SJSA1 (cell line): Measurements from ENCODE around the gene DLX2. TPM values are rescaled to one million over a fixed set of nuclear protein-coding genes. Genes with fewer than 3 reads are reported as not detected.

Experiments
- DNase-seq, 2 experiments: peaks; one replicate each; pipeline ENCODE4 v3.0.0-alpha.2; 2015 to 2020; ENCODE audit warnings: low spot score in 2 of 2, low read depth in 1 of 2
- H3K27ac ChIP-seq: fragments of 250-450 bp; sonication (Bioruptor Pico); 2 replicates; pipeline ENCODE4 v1.5.1; 2020; ENCODE audit warnings: mild to moderate bottlenecking, moderate library complexity
- H3K27me3 ChIP-seq: fragments of 250-450 bp; sonication (Bioruptor Pico); replicated peaks from 2 replicates; pipeline ENCODE4 v1.5.1; 2020; ENCODE audit warnings: mild to moderate bottlenecking, moderate library complexity
- H3K36me3 ChIP-seq: fragments of 250-450 bp; sonication (Bioruptor Pico); 2 replicates; pipeline ENCODE4 v1.5.1; 2020; ENCODE audit warnings: mild to moderate bottlenecking
- H3K4me1 ChIP-seq: fragments of 250-450 bp; sonication (Bioruptor Pico); replicated peaks from 2 replicates; pipeline ENCODE4 v1.6.1; 2021; ENCODE audit warnings: mild to moderate bottlenecking
- H3K4me3 ChIP-seq: fragments of 250-450 bp; sonication (Bioruptor Pico); 2 replicates; pipeline ENCODE4 v1.5.1; 2020; ENCODE audit warnings: mild to moderate bottlenecking
- H3K9me3 ChIP-seq: fragments of 250-450 bp; sonication (Bioruptor Pico); replicated peaks from 2 replicates; pipeline ENCODE4 v1.5.1; 2020; ENCODE audit warnings: mild to moderate bottlenecking
- total RNA-seq: library from RNA; depleted of rRNA; stranded (reverse); fragments of >200 nt; shearing (Covaris generic); gene quantifications from 2 replicates; pipeline ENCODE4 v1.2.3, GENCODE V29; 2014

DLX2 gene
- total RNA-seq, 1 experiment from 2014 or later: 0.92 TPM

DNA sequence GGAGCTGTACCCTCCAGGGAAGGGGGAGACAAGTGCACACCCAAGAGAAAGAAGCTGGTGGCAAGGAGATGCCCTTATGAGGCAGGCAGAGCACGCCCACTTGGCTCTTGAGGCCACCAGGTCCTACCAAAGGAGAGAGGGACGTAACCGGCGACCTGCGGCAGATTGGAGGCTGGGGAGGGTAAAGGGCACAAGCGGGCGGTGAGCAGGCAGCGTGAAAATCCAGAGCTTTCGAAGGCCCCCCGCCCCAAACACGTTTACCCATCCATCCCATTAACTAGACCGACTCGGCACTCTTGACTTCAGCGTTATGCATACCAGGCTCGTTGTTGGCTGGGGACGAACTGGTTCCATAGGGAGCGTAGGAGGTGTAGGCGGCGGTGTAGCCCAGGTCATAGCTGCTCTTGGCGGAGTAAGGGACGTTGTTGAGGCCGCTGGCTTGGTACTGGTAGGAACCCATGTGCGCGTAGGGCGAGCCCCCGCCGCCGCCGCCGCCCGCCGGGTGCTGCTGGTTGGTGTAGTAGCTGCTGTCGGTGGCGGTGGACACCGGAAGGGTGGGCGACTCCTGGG lies 794 bp downstream of the DLX2 start:
- Histone ChIP-seq H3K9me3 (no peaks in the 10 kb centered on the region), H3K27me3 (no peaks in the 10 kb centered on the region), H3K4me1 (peaks cover 58% of the 10 kb centered on the region), H3K27ac (no peak overlapping the region), H3K36me3 (no peaks in the 10 kb centered on the region), H3K4me3 (peak overlapping the region; percentile 50)
- DNase-seq: no peak

DNA sequence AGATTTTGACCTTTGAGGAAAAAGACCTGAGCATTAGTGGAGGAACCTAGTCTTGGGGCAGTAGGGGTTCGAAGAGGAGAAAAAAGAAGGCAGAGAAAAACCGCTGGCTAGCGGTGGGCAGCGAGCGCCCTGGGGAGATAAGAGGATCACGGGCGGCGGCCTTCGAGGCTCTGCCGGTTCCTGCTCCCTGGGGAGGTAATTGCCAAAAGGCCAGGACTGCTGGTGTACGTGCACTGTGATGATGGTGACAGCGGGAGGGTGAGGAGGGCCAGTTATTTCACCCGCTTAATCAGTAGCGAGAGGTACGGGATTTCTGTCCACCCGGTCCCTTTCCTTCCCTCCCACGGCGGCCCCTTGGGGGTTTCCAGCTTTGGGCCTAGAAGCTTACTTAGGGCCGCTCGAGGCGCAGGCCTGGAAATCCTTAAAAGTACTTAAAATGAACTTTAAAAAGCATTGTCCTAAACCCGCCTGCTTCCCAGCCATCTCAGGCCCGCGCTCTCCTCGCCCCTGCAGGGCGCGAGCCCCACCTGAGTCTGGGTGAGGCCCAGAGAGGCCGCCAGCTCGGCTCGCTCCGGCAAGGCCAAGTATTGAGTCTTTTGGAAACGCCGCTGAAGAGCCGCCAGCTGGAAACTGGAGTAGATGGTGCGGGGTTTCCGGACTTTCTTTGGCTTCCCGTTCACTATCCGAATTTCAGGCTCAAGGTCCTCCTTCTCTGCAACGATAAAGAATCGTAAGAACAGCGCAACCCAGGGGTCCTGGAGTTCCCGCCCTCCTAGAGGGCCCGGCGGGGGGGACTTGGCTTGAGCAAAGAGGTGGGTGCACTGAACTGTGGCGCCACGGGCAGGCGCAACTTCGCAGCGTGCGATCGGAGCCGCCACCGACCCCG lies 1.5 kb downstream of the DLX2 start:
- DNase-seq: no peak
- no peak overlapping the region for H3K27ac ChIP-seq
- H3K4me1 ChIP-seq: peaks cover 58% of the 10 kb centered on the region
- peak overlapping the region; percentile 50 for H3K4me3 ChIP-seq
- no peaks in the 10 kb centered on the region for H3K27me3 ChIP-seq
- H3K9me3 ChIP-seq: no peaks in the 10 kb centered on the region
- no peaks in the 10 kb centered on the region for H3K36me3 ChIP-seq

DNA sequence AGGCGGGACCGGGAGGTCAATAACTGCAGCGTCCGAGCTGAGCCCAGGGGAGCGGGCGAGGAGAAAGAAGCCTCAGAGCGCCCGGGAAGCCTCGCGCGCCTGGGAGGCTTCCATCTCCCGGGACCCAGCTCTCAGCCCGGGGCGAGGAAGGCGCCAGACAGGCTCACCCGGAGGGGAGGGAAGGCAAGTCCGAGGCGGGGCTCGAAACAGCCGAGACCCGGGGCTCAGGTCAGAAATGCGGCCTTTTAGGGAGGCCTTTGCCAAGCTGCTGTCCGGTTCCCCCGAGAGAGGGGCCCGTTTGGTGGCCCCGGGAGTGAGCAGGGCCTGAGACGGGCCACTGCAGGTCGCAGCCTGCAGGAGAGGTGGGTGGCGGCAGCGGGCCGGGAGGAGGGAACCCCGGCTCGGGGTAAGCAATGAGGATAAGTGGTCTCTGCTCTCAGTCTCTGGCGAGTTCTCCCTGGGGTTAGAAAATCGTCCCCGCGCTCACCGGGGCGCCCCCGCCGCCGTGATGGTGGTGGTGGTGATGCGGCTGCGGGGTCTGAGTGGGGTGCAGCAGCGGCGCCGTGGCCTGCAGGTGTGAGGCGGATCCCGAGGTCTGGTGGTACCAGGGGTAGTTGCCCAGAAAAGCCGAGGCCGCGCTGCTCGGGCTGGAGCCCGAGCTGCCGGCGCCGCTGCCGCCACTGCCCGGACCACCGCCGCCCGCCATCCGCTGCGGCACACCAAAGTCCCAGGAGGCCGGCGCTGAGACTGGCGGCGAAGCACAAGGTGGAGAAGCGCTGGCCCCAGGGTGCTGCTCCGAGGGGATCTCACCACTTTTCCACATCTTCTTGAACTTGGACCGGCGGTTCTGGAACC lies 2.4 kb downstream of the DLX2 start:
- Histone ChIP-seq H3K27ac (no peak overlapping the region), H3K4me3 (no peak overlapping the region), H3K27me3 (no peaks in the 10 kb centered on the region), H3K9me3 (no peaks in the 10 kb centered on the region), H3K36me3 (no peaks in the 10 kb centered on the region), H3K4me1 (peaks cover 63% of the 10 kb centered on the region)
- no peak for DNase-seq

DNA sequence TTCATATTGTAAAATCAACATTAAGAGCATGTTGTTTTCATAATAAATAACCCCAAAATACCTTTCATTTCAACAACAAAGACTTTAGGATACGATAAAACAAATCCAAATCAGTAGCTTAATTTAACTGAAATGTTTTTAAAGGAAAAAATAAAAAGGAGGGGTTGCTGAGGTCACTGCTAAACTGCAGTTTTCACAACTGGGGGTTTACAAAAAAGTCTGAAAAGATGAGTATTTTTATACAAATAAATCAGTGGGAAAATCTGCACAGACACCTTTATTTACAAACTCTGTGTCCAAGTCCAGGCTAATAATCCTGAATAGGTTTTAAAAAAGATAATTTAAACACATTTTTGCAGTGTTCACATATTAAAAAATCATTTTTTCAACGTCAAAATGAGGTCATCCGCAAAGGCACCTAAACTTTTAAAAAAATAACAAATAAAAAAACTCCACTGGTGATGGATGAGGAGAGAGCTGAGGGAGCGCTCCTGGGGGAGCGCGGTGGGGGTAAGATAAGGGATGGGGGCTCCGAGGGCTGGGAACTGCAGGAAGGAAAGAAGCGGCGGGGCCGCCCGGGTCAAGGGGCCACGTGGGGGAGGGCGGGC lies 3.1 kb downstream of the DLX2 start:
- H3K4me1 ChIP-seq: peaks cover 66% of the 10 kb centered on the region
- DNase-seq: no peak
- H3K27ac ChIP-seq: peak overlapping the region; percentile 95
- peak overlapping the region; percentile 40 for H3K4me3 ChIP-seq
- no peaks in the 10 kb centered on the region for H3K9me3 ChIP-seq
- H3K36me3 ChIP-seq: no peaks in the 10 kb centered on the region; the same call in 1 of the 2 replicates
- H3K27me3 ChIP-seq: no peaks in the 10 kb centered on the region

DNA sequence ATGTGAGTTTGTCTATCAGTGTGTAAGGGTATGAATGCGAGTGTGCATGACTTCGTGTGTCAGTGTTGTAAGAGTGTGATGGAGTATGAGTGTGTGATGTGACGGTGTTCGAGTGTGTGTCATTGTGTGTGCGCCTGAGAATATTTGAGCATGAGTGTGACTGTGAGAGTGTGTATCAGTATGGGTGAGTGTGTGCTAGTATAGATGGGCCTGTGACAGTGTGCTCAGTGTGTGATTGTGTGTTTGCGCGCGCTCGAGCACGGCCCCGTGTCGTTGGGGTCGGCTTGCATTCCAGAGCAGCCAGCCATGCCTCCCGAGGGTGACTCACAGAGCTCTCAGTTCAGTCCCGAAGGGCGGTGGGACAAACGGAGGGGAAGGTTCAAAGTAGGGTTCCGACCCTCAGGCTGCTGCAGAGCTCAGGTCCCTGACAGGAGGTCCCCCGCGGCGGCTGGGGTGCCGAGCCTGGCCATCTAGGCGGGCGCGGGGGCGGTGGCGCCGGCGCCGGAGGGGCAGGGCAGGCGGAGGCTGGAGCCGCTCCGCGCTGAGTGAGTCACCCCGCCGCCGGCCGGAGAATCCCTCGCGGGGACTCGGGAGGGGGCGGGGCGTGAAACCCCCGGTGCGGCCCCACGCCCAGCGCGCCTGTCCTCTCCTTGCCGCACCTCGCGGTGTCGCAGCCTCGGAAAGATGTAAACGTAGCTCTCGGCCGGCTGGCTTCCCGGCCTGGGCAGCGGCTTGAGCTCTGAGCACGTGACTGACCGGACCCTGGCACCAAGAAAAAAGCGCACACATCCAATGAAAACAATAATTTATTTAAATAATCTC lies 3.8 kb downstream of the DLX2 start:
- peak; percentile 94 to 97 for DNase-seq
- no peaks in the 10 kb centered on the region for H3K27me3 ChIP-seq
- peak overlapping the region; percentile 95 for H3K27ac ChIP-seq
- H3K4me1 ChIP-seq: peaks cover 68% of the 10 kb centered on the region
- peak overlapping the region; percentile 40 for H3K4me3 ChIP-seq
- H3K9me3 ChIP-seq: no peaks in the 10 kb centered on the region
- H3K36me3 ChIP-seq: no peaks in the 10 kb centered on the region; the same call in 1 of the 2 replicates

DNA sequence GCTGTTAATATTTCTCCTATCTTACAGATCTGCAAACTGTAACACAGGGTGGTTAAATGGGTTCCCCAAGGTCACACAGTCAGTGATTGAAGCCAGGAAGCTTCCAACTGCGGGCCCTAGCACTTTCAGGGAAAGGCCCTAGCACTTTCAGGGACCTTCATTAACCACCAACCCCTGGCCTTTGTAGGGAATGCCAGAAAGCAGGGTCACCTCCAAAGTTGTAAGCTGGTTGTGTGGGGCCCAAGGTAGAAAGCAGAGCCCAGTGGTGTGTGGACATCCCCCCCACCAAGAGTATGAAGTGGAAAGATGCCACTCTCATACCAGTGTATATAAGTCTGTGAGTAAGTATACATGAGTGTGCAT lies 4.4 kb downstream of the DLX2 start:
- H3K27me3 ChIP-seq: no peaks in the 10 kb centered on the region
- peak overlapping the region; percentile 95 for H3K27ac ChIP-seq
- no peaks in the 10 kb centered on the region; the same call in 1 of the 2 replicates for H3K36me3 ChIP-seq
- no peaks in the 10 kb centered on the region for H3K9me3 ChIP-seq
- peak overlapping the region; percentile 40; the same call in 1 of the 2 replicates for H3K4me3 ChIP-seq
- DNase-seq: no peak
- peaks cover 62% of the 10 kb centered on the region for H3K4me1 ChIP-seq

DNA sequence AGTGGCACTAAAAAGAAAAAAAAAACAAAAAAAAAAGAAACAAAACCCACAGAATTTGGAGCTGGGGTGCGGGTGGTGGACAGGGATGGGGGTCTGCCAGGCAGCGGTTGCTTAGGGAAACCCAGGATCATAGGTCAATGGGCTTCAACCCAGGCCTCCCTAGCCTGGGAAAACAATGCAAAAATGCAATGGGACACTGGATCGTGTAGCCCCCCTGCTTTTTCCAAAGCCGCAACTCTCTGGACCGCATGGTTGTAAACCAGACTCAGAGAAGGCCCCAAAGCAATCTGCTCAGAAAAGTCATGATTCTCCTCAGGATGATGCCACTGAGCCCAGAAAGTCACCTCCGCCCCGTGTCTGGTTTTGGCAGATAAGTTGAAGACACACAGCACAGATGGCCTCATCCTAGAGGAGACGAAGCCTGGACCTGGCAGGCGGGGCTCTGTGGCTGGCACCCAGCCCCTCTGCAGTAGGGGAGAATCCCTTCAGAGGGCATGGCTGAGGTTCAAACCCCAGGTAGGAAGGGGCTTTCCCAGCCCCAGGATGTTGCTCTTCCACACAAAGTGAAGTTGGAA lies 5.1 kb downstream of the DLX2 start:
- no peak for DNase-seq
- peaks cover 59% of the 10 kb centered on the region for H3K4me1 ChIP-seq

DNA sequence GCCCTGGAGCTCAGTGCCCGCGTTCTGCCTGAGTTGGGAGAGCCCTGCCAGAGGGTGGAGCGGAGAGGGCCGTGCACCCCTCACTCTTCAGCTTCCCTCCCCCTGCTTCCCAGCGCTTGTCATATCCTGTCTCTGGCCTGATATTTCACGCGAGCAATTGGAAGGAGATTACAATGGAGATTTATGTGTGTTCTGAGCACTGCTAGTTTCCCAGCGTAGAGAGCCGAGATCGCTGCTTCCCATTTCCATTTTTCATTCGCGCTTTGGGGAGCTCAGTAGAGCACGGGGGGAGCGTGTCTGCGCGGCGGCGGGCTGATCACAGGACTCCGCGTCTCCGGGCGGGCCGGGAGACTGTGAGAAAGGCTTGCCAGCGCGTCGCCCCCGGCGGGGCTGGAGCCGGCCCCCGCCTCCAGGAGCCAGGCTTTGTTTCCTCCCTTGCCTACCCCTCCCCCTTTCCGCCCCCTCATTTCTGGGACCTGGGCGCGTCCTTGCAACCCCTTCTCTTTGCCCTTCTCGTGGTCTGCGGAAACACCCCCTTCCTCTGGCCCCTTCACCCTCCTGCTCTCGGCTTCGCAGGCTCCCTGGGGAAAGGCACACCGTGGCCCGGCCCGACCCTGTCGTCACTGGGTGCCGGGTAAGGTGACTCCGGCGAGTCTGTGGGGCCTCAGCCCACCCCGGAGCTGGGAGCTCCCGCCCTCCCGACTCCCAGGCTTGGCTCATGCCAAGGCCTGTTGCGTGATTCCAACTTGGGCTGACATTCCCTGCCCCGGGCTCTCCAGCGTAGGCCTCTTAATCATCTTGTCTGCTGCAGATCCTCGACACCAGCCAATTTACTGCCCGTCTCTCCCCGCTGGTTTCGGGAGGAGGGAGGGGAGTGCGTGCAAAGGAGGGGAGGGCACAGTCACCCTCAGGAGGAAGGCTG lies 5.8 kb downstream of the DLX2 start:
- peak overlapping the region; percentile 50 for H3K4me3 ChIP-seq
- peaks cover 57% of the 10 kb centered on the region for H3K4me1 ChIP-seq
- H3K27ac ChIP-seq: peak overlapping the region; percentile 95
- no peaks in the 10 kb centered on the region; the same call in 1 of the 2 replicates for H3K36me3 ChIP-seq
- no peaks in the 10 kb centered on the region for H3K27me3 ChIP-seq
- H3K9me3 ChIP-seq: no peaks in the 10 kb centered on the region
- DNase-seq: peak; percentile 77 to 87

More for the DNA sequence above, 5.1 kb downstream of the DLX2 start:
- no peaks in the 10 kb centered on the region; the same call in 1 of the 2 replicates for H3K36me3 ChIP-seq
- H3K27ac ChIP-seq: peak overlapping the region; percentile 95
- H3K9me3 ChIP-seq: no peaks in the 10 kb centered on the region
- H3K27me3 ChIP-seq: no peaks in the 10 kb centered on the region
- H3K4me3 ChIP-seq: no peak overlapping the region

DNA sequence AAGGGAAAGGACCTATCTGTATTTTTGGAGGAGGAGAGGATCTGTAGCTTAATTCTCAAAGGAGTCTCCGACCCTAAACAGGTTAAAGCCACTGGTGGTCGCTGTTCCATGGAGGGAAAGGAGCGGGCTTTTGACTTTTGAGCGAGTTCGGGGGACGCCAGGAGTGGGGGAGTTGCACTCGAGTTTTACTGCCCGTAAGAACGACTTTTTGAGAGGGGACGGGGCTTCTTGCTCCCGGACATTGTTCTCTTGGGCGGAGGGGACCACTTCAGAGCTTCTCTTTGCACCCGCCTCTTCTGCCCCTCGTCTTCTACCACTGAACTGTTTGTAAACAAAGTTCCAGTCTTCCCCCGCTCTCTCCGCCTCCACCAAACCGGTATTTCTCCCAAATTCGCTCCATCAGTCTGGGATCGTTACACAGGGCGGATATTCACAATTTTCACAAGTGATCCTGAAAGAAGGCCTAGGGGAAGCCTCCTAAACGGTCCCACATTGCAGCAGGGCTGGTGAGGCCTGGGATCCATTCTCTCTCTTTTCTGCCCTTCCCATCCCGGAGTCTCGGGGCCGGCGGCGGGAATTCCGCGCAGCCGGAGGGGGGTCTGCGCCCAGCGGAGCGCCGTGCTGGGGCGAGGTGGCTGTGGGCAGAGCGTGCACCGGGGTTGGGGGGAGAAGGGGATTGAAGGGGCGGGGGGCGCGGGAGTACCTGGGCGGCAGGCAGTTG lies 6.6 kb downstream of the DLX2 start:
- peak in 1 of 2 experiments; percentile 56 for DNase-seq
- H3K27me3 ChIP-seq: no peaks in the 10 kb centered on the region
- H3K4me3 ChIP-seq: peak overlapping the region; percentile 50
- no peaks in the 10 kb centered on the region for H3K9me3 ChIP-seq
- H3K4me1 ChIP-seq: peaks cover 51% of the 10 kb centered on the region
- no peaks in the 10 kb centered on the region; the same call in 1 of the 2 replicates for H3K36me3 ChIP-seq
- H3K27ac ChIP-seq: peak overlapping the region; percentile 95

DNA sequence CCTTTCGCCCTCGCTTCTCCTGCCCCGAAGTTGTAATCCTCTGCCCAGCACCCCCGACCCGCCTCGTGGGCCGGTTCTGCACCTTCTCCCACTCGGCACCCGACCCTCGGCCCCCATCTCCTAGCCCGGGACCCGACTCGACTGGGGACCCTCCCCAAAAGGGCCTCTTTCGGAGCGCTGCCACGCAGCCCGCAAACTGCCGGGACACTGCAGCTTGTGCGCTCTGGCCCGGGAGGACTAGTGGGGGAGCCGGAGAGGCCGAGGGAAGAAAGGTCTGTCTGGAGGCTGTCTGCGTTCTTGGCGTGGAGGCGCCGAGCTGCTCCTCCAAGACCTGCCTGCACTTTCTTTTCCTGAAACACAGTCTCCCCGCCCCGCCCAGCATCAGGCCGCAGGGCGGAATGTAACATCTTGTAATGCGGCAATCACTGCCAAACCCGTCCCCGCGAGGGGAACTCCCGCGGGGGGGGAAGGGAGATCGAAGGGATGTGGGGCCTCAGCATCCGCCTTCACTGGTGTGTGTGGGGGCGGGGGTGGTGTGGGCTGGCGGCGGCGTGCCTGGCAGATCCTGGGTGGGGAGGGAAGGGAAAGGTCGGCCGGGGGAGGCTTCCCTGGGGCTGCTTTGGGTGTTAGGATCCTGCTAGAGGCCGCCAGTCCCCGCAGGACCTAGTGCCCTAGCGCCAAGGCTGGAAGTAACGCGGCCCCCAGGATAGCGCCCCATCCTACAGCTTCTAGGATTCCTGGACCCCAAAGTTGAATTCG lies 7.4 kb downstream of the DLX2 start:
- H3K4me3 ChIP-seq: peak overlapping the region; percentile 50
- peaks cover 51% of the 10 kb centered on the region for H3K4me1 ChIP-seq
- DNase-seq: peak; percentile 82 to 89
- no peaks in the 10 kb centered on the region for H3K9me3 ChIP-seq
- no peaks in the 10 kb centered on the region for H3K27me3 ChIP-seq
- H3K36me3 ChIP-seq: no peaks in the 10 kb centered on the region; the same call in 1 of the 2 replicates
- H3K27ac ChIP-seq: peak overlapping the region; percentile 95
